ENCODE results near the gene ELFN2. TPM values are rescaled to one million over a fixed set of nuclear protein-coding genes. Genes with fewer than 3 reads are reported as not detected.

ELFN2 gene
- total and polyA plus RNA-seq, 4 donors = 5.1 to 60.2 (median 34.6) TPM

- Histone ChIP-seq H3K4me1 (ENCODE audit: control insufficient read depth, insufficient read depth, low read length) (peaks cover 31% of the 10 kb centered on the region), H3K4me3 (ENCODE audit: low read depth, low read length) (no peak overlapping the region), H3K9me3 (ENCODE audit: control insufficient read depth, insufficient read depth, low read length) (no peaks in the 10 kb centered on the region), H3K27ac (ENCODE audit: low read depth, low read length) (no peak overlapping the region), H3K36me3 (ENCODE audit: control insufficient read depth, insufficient read depth, low read length) (no peaks in the 10 kb centered on the region), H3K27me3 (ENCODE audit: control insufficient read depth, insufficient read depth, low read length) (no peaks in the 10 kb centered on the region)
- WGBS (ENCODE audit: insufficient coverage) = 33% methylated on average over 7 of the region's 13 CpGs
- DNase-seq (ENCODE audit: low read depth in 4 of 6, low spot score in 6 of 6) = peak in 2 of 6 donors; percentile 41 to 55
These were observed 81.3 kb downstream of the ELFN2 start for GRCh38 chr22:37345863-37346504.

DNA sequence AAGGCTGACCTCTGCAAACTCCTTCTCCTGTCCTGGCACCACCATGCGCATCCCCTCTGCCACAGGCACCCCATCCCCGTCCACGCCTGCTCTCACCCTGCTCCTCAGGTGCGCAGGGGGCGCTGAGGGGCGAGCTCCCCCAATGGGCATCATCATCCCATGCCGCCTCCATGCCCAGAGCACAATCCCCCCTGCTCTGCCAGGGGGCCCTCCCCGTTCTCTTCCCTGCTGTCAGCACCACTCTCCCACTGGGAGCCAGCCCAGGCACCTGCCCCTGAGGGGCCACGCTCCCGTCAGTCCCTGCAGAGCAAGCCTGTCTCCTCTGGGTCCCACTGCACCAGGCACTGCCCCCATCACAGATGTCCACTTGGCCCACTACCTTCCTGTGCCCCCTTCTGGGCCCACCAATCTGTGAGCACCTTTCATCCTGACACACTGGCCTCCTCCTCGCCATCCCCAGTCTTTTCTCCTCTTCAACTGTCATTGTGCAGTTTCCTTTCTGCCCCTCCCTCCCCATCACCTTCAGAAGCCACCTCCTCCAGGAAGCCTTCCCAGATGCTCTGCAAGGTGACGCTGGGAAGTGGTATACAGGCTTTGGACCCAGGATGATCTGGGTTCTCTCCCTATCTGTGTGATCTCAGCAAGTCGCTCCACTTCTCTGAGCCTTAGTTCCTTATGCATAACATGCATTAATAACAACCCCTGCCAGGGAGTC, 82.4 kb downstream of the ELFN2 start:
- Histone ChIP-seq H3K27ac (ENCODE audit: low read depth, low read length) (no peak overlapping the region), H3K4me1 (ENCODE audit: control insufficient read depth, insufficient read depth, low read length) (peaks cover 33% of the 10 kb centered on the region), H3K36me3 (ENCODE audit: control insufficient read depth, insufficient read depth, low read length) (no peaks in the 10 kb centered on the region), H3K4me3 (ENCODE audit: low read depth, low read length) (no peak overlapping the region), H3K27me3 (ENCODE audit: control insufficient read depth, insufficient read depth, low read length) (no peaks in the 10 kb centered on the region), H3K9me3 (ENCODE audit: control insufficient read depth, insufficient read depth, low read length) (no peaks in the 10 kb centered on the region)
- DNase-seq (ENCODE audit: low read depth in 4 of 6, low spot score in 6 of 6) = no peak
- 83% methylated on average over 13 of the region's 13 CpGs for WGBS (ENCODE audit: insufficient coverage)

GRCh38 chr22:37343863-37344734, 83.2 kb downstream of the ELFN2 start:
- no peak for DNase-seq (ENCODE audit: low read depth in 4 of 6, low spot score in 6 of 6)
- no peak overlapping the region for H3K4me3 ChIP-seq (ENCODE audit: low read depth, low read length)
- H3K36me3 ChIP-seq (ENCODE audit: control insufficient read depth, insufficient read depth, low read length) = no peaks in the 10 kb centered on the region
- peaks cover 38% of the 10 kb centered on the region for H3K4me1 ChIP-seq (ENCODE audit: control insufficient read depth, insufficient read depth, low read length)
- no peaks in the 10 kb centered on the region for H3K27me3 ChIP-seq (ENCODE audit: control insufficient read depth, insufficient read depth, low read length)
- H3K27ac ChIP-seq (ENCODE audit: low read depth, low read length) = no peak overlapping the region
- 72% methylated on average over 9 of the region's 17 CpGs for WGBS (ENCODE audit: insufficient coverage)
- no peaks in the 10 kb centered on the region for H3K9me3 ChIP-seq (ENCODE audit: control insufficient read depth, insufficient read depth, low read length)

DNA sequence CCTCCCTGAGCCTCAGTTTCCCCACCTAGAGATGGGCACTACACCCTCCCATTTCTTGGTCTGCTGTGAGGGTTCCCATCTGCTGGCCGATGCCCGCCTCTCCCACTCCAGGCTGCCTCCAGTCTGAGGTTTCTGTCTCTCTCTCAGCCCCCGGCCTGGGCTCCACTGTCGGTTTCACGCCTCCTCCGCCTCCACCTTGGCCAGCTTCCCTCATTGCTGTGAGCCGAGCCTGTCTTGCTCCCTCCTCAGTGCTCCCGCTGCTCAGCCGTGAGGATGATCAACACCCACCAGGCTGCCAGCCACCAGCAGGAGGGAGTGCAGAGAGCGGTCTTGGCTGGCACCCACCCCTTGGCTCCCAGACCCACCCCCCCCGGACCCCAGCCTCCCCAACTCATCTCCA, 83.9 kb downstream of the ELFN2 start:
- WGBS (ENCODE audit: insufficient coverage) = 34% methylated on average over 7 of the region's 11 CpGs
- H3K4me1 ChIP-seq (ENCODE audit: control insufficient read depth, insufficient read depth, low read length) = peaks cover 38% of the 10 kb centered on the region

DNA sequence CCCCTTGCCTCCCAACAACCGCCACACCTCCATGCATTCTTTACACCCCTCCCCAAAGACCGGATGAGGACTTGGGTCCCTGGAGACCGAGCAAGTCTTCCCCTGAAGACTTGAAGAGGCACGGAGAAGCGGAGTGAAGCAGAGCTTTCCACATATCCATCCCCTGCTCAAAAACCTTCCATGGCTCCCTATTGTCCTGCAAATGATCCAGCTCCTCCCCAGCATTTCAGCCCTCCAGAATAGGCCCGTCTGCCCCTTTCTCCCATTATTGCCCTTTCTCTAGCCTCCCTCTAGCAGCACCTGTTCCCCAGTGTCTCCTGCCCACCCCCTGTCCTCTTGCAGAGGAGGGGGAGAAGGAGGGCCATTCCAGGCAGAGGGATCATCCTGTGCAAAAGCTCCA, 85.2 kb downstream of the ELFN2 start:
- no peaks in the 10 kb centered on the region for H3K27me3 ChIP-seq (ENCODE audit: control insufficient read depth, insufficient read depth, low read length)
- no peak for DNase-seq (ENCODE audit: low read depth in 4 of 6, low spot score in 6 of 6)
- H3K27ac ChIP-seq (ENCODE audit: low read depth, low read length) = no peak overlapping the region
- H3K9me3 ChIP-seq (ENCODE audit: control insufficient read depth, insufficient read depth, low read length) = no peaks in the 10 kb centered on the region
- WGBS (ENCODE audit: insufficient coverage) = 75% methylated on average over 5 of the region's 6 CpGs
- no peaks in the 10 kb centered on the region for H3K36me3 ChIP-seq (ENCODE audit: control insufficient read depth, insufficient read depth, low read length)
- H3K4me1 ChIP-seq (ENCODE audit: control insufficient read depth, insufficient read depth, low read length) = peaks cover 46% of the 10 kb centered on the region
- H3K4me3 ChIP-seq (ENCODE audit: low read depth, low read length) = no peak overlapping the region

More for the DNA sequence above, 83.9 kb downstream of the ELFN2 start:
- Histone ChIP-seq H3K4me3 (ENCODE audit: low read depth, low read length) (no peak overlapping the region), H3K27ac (ENCODE audit: low read depth, low read length) (no peak overlapping the region), H3K36me3 (ENCODE audit: control insufficient read depth, insufficient read depth, low read length) (no peaks in the 10 kb centered on the region), H3K9me3 (ENCODE audit: control insufficient read depth, insufficient read depth, low read length) (no peaks in the 10 kb centered on the region), H3K27me3 (ENCODE audit: control insufficient read depth, insufficient read depth, low read length) (no peaks in the 10 kb centered on the region)
- peak in 1 of 6 donors; percentile 83 for DNase-seq (ENCODE audit: low read depth in 4 of 6, low spot score in 6 of 6)

- no peak overlapping the region for H3K27ac ChIP-seq (ENCODE audit: low read depth, low read length)
- no peak overlapping the region for H3K4me3 ChIP-seq (ENCODE audit: low read depth, low read length)
- H3K9me3 ChIP-seq (ENCODE audit: control insufficient read depth, insufficient read depth, low read length) = no peaks in the 10 kb centered on the region
- DNase-seq (ENCODE audit: low read depth in 4 of 6, low spot score in 6 of 6) = peak in 2 of 6 donors; percentile 57 to 84
- 29% methylated on average over 18 of the region's 24 CpGs for WGBS (ENCODE audit: insufficient coverage)
- no peaks in the 10 kb centered on the region for H3K27me3 ChIP-seq (ENCODE audit: control insufficient read depth, insufficient read depth, low read length)
- no peaks in the 10 kb centered on the region for H3K36me3 ChIP-seq (ENCODE audit: control insufficient read depth, insufficient read depth, low read length)
- H3K4me1 ChIP-seq (ENCODE audit: control insufficient read depth, insufficient read depth, low read length) = peaks cover 38% of the 10 kb centered on the region
These were observed 86.7 kb downstream of the ELFN2 start for GRCh38 chr22:37340331-37341262.

- Histone ChIP-seq H3K9me3 (ENCODE audit: control insufficient read depth, insufficient read depth, low read length) (no peaks in the 10 kb centered on the region), H3K4me1 (ENCODE audit: control insufficient read depth, insufficient read depth, low read length) (peaks cover 49% of the 10 kb centered on the region), H3K4me3 (ENCODE audit: low read depth, low read length) (no peak overlapping the region), H3K36me3 (ENCODE audit: control insufficient read depth, insufficient read depth, low read length) (no peaks in the 10 kb centered on the region), H3K27me3 (ENCODE audit: control insufficient read depth, insufficient read depth, low read length) (peaks cover 17% of the 10 kb centered on the region), H3K27ac (ENCODE audit: low read depth, low read length) (no peak overlapping the region)
- 87% methylated on average over 8 of the region's 10 CpGs for WGBS (ENCODE audit: insufficient coverage)
- no peak for DNase-seq (ENCODE audit: low read depth in 4 of 6, low spot score in 6 of 6)
These were observed 88.6 kb downstream of the ELFN2 start for GRCh38 chr22:37338539-37339246.

DNA sequence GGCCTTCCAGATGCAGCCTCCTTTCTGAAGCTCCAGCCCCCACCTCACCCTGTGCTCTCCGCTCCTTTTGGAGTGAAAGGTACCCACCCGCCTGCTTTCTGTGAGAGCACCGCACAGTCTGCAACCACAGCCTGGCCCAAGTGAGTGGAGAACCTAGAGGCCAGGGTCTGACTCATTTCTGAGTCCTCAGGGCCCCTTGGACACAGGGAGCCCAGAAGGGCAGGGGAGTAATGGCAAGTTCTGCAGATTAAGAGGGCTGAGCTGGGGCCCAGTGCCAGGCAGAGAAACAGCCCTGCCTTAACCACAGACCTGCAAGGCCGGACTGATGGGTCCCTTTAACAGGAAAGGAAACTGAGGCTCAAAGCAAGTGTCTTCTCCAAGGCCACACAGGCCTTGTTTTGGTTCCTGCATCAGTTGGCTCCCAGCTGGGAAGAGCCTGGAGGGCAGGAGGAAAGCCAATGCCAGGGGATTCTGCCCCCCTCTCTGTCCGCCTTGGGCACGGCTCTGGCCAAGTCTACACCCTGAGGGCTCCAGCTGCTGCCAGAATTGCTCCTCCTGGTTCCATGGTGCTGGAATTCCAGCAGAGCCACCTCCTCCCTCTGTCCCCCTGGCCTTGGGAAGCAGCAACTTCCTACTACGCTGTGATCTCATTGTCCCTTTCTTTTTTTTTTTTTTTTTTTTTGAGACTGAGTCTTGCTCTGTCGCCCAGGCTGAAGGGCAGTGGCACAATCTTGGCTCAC, 89.9 kb downstream of the ELFN2 start:
- Histone ChIP-seq H3K9me3 (ENCODE audit: control insufficient read depth, insufficient read depth, low read length) (no peaks in the 10 kb centered on the region), H3K27ac (ENCODE audit: low read depth, low read length) (no peak overlapping the region), H3K36me3 (ENCODE audit: control insufficient read depth, insufficient read depth, low read length) (no peaks in the 10 kb centered on the region), H3K4me3 (ENCODE audit: low read depth, low read length) (no peak overlapping the region), H3K4me1 (ENCODE audit: control insufficient read depth, insufficient read depth, low read length) (peaks cover 50% of the 10 kb centered on the region), H3K27me3 (ENCODE audit: control insufficient read depth, insufficient read depth, low read length) (peaks cover 28% of the 10 kb centered on the region)
- 57% methylated on average over 8 of the region's 8 CpGs for WGBS (ENCODE audit: insufficient coverage)
- DNase-seq (ENCODE audit: low read depth in 4 of 6, low spot score in 6 of 6) = no peak

Data from spinal cord (tissue), 10 donors.